ENCODE results near the gene PON2.
A peak's percentile ranks its signal among the peaks of the same experiment; 100 is the strongest.
"Not testable (repeated sequence)": the region's sequence is repeated elsewhere in the genome, so short reads cannot be mapped to it uniquely, and the experiment has no call there.

PON2 gene

GRCh38 chr7:95405208-95405607, 29.6 kb downstream of the PON2 start:
- DNase-seq (ENCODE audit: low read depth) = no peak

DNA sequence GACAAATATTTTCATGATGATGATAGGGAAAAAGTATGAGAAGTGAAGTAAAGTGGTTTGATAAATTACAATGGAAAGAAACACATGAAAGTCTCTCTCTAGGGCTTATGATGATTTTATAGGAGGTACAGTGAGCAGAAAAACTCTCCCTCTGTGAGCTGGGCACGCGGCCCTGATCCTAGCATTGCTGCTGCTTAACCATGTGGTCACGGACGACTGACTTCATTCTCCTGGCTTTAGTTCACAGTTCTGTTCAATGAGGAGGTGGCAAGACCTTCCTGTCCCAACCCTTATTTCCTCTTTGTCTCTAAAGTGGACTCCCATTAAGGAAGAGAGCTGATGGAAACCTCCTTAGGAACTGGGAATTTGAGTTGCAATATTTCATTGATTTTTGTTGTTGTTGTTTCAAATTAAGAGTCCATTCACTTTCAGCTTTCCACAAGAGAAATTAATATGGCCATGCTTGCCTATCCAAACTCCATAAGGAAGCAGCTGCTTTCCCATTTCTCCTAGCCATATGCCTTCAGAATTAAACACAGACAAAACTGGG, 30.4 kb downstream of the PON2 start:
- no peak for DNase-seq (ENCODE audit: low read depth)

GRCh38 chr7:95398155-95398940, 36.5 kb downstream of the PON2 start:
- DNase-seq (ENCODE audit: low read depth) = no peak

DNA sequence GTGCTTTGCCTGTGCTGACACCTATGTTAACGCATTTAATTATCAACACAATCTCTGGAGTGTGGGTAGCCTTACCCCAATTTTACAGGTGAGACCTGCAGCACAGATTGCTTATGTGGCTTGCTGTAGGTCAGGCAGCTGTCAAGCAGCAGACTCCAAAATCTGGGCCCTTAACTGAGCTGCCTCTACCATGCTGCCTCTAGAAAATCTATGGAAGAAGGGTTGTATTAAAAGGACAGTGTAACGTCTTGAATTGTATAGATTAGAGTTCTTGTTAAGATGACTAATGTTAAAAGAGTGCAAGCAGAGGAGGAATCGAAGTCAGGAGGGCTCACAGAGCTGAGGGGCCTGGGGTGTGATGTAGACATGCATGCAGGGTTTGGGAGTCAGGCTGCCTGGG, 37.4 kb downstream of the PON2 start:
- DNase-seq (ENCODE audit: low read depth) = no peak

DNA sequence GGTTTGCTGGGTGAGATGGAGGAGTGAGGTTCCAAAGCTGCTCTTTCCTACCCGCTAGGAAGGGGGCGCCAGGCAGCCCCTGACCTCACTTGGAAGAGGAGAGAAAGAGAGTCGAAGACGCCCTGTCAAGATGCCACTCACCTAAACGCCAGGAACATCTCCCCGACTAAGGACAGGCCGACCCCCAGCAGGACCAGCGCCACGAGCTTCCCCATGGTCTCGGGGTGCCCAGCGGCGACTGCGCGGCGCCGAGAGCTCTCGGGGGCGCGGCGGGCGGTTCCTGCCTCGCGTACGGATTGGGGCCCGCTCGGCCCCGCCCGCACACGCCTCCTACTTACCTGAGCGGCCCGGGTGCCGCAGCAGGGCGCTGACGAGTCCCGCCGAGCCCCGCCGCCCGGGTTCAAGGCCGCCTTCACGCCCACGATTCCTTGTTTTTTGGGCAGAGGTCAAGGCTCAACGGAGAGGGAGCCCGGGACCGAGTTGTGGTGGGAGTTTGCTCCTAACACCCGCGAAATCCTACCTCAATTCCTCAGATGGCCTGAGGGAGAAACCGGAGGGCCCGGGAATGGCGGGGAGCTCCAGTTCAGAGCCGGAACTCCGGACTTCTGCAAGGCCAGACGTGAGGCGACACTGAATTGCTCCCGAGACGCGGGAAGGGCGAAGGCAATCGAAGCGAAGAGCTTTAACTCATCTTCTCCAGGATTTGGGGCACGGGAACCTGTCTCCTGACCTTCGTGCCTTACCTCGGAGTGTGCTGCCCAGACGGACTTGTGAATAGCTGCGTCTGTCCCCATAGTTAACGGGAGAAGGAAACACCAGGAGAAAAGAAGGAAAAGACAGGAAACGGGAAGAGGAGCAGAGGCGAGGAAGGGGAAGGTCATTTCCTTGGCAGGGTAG, 38.4 kb downstream of the PON2 start, which contains the start of gene PON3:
Gene PON3, minus strand, starts transcription at position 240 of the 897 bp plus-strand sequence. Its CDS starts 25 bp downstream, at position 215.
- no peak for DNase-seq (ENCODE audit: low read depth)

GRCh38 chr7:95395755-95396135, 39.1 kb downstream of the PON2 start:
- no peak for DNase-seq (ENCODE audit: low read depth)

DNA sequence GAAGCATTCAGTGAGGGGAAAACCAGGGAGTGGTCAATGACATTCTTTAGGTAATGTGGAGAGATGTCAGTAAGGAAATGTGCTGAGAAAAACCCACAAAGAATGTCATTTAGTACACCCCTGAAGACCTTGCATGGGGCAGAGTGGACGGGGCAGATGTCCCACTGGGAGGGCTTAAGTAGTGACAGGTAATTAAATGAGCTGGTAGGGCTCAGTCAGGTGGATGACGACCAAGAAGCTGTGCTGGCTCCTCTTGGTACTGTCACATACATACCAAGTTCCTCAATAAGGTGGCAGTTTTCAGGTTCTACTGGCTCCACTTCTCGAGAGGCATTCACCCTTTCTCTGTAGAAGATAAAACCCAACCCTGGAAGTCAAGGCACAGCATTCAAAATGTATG, 40.5 kb downstream of the PON2 start:
- no peak for DNase-seq (ENCODE audit: low read depth)

DNA sequence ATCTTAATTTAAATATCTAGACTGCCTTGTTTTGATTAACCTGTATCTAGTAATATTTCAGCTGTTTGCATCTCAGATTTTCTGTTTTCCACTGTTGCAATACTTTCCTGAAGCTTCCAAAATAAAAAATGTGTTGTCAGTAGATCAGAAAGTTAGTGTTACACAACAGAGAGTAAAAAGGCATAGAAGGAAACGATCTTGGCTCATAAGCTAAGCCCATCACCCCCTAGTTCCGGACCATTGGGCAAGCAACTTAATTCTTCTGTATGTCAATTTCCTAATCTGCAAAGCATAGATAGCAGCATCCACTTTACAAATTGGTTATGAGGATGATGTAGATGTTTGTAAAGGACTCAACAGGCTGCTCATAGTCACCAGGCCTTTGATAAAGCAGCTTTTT, 43.1 kb downstream of the PON2 start:
- no peak for DNase-seq (ENCODE audit: low read depth)

DNA sequence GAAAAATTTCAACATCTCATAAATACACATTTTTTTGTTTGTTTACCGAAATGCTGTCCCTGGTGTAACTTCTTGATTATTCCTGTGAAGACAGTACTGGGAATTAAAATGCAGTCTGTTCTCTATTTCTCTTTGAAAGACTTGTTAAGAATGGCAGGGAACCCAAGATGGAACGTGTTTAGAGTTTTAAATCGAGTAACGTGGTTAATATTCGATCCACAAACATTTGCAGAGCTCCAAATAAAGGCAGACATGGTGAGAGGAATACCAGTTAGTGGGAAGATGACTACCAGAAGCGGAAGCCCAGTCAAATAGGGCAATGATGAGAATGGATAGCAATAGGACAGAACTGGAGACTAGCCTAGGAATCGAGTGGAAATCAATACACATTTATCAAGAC, 45.3 kb downstream of the PON2 start:
- DNase-seq (ENCODE audit: low read depth) = no peak

GRCh38 chr7:95379457-95379856, 55.4 kb downstream of the PON2 start:
- not testable (repeated sequence) for DNase-seq (ENCODE audit: low read depth)

GRCh38 chr7:95376632-95377400, 58.0 kb downstream of the PON2 start:
- no peak for DNase-seq (ENCODE audit: low read depth)

- no peak for DNase-seq (ENCODE audit: low read depth)
These were observed 59.1 kb downstream of the PON2 start for GRCh38 chr7:95375591-95376257.

DNA sequence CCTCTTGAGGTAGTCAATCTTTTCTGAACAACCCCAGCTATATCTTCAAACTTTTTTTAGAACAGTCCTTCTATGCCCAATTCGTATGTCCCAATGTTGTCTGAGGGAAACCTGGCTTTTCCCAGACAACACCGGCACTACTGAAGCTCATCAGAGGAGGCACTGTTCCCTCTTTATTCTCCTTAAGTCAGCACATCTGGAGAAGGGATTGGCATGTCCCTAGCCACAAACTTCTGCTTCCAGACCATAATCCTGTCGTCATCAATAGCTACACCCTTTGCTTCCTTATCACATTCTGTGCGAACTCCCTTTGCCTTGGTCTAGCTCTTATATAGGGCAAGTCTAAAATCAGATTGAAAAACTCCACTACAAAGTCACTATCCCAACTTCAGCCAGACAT, 61.5 kb downstream of the PON2 start:
- DNase-seq (ENCODE audit: low read depth) = no peak

DNA sequence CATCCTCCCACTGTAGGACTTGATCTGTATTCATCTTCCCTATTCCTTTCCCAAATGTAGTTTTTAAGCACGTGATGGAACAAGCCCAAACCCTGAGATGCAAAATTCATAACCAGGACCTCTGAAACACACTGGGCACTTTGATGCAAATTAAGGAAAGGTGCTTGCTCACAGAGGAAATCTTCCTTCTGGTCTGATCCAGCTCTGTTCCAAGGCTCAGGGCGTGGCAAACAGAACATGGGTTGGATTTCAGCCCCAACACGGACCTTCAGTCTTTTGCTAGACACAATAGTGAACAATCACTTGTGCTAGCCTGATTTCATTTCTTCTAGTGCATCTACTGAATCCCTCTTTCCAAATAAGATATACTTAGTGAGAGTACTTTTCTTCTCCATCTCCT, 66.6 kb downstream of the PON2 start:
- no peak for DNase-seq (ENCODE audit: low read depth)

- DNase-seq (ENCODE audit: low read depth) = no peak
These were observed 67.2 kb downstream of the PON2 start for GRCh38 chr7:95367606-95368005.

- DNase-seq (ENCODE audit: low read depth) = peak; percentile 38
These were observed 69.7 kb downstream of the PON2 start for GRCh38 chr7:95365151-95365550.

DNA sequence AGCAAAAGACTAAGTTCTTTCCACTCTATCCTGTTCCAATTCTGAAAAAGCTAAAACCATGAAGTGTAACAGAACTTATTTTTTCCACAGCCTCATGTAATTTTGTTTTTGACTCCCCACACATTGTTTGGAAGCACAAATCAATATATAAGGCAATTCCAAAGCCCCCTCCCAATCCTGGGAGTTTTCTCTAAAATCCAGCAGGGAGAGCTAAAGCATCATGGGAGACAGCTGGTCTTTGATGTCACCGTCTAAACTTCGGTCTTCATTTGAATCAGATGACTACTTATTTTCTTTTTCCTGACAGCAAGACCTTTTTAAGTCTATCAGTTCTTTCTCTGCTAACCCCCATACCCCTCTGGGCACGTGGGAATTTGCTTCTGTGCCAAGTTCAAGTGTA, 77.2 kb downstream of the PON2 start:
- no peak for DNase-seq (ENCODE audit: low read depth)
